Measurements from ENCODE around the gene CRAMP1.

The CRAMP1 gene

GRCh38 chr16:1601489-1601888, 10.7 kb upstream of the CRAMP1 start:
- no peak for DNase-seq

DNA sequence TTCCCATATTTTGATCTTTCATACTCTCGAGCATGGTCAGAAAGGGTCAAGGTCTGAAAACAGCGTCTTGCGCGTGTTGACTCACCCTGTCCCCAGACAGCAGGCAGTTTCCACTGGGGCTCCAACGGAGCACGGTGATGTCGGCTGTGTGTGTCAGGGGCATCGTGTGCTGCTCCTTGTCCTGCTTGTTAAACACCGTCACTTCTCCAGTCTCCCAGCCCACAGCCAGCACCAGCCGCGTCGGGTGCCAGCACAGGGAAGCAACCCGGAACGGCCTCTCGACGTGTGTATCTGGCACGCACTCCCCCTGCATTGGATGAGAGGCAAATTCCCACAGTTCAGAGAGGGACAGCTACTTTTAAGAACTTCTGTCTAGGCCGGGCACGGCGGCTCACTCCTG, 9.9 kb upstream of the CRAMP1 start:
- DNase-seq: no peak

DNA sequence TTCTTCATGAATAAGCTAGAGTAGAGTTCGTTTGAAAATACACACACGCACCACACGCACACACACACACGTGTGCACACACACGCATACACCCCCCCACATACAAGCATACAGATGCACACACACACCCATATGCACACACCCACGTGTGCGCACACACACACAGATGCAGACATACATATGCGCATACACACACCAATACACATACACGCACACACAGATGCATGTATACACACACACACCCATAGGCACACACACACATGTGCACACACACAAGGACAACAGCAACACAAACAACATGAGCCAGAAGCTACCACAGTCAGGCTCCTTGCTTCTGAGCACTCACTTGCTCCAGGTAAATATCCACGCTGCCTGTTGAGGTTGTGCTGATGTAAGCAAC, 5.4 kb upstream of the CRAMP1 start:
- DNase-seq: no peak

DNA sequence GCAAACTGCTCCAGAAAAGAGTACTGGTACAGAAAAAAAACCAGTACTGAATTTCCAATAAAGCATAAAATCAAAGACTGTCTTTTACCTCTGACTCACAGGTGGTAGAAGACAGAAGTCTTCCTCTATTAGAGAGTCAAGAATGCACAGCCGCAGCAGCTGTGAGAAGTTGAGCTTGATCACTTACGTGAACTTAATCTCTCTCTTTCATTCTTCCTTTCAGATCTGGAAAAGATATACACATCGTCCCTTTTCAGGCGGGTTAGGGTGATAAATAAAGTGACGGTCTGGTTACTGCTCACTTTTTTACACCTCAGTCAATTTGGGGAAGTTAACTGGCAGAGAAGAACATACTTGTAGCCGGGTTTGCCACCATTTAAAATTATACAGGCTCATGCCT, 4.2 kb upstream of the CRAMP1 start:
- DNase-seq: no peak

DNA sequence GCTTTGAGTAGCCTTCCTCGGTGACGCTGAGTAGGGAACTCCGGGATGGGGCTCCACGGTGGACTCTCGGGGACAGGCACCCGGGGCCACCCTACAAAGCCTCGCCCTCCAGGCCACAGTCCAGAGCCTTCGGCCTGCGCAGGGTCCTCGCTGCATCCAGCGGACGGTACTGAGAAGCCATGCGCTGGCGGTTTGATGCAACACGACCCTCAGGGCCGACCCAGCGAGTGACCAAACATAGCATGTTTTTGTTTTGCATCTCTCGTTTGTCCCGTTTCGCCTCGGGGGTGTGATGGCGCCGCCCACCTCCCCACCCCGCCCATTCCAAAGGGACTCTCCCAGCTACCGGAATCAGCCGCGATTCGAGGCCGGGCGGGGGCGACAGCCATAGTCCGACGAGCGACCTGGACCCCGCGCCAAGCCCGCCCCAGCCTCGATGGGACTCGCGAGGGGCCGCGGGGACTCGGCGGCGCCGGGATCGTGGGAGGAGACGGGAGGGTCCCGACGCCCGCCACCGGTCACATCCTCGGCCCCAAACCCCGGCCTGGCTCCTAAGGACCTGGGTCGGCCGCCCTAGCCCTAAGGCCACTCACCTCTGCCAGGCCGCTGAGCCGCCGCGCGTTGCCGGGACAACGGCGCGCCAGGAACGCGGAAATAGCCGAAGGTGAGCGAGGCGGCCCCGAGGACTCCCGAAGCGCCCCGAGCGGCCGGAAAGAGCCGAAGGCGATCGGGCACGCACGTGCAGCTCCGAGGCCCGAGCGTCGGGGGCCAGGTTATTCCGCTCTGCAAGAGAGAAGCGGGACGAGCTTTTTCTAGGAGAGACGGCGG, 1.9 kb upstream of the CRAMP1 start:
- peak; percentile 79 for DNase-seq

DNA sequence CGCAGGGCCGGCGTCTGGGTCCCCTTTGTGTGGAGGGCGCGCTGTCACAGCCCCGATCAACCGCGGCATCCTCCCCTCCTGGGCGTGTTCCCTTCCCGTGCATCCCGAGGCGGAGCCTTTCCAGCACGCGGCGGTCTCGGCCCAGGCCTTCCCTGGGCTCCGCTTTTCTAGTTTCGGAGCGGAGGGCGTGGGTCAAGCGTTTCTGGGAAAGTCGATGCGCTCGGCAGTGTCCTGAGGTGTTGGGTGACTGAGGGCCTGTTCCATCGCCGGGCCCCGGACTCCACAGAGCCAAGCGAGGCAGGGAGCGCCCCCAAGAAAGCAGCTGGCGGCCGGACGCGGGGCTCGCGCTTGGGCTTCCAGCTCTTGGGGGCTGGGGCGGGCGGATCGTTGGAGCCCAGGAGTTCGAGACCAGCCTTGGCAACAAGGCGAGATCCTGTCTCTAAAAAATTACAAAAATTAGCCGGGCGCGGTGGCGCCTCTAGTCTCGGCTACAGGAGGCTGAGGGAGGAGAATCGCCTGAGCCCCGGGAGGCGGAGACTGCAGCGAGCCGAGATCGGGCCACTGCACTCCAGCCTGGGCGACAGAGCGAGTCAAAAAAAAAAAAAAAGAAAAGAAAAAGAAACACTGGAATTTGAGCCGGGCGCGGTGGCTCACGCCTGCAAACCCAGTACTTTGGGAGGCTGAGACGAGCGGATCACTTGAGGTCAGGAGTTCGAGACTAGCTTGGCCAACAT, 1.1 kb upstream of the CRAMP1 start:
- DNase-seq: no peak

- no peak for DNase-seq
Observed at GRCh38 chr16:1613211-1613622, 1.1 kb downstream of the CRAMP1 start.

DNA sequence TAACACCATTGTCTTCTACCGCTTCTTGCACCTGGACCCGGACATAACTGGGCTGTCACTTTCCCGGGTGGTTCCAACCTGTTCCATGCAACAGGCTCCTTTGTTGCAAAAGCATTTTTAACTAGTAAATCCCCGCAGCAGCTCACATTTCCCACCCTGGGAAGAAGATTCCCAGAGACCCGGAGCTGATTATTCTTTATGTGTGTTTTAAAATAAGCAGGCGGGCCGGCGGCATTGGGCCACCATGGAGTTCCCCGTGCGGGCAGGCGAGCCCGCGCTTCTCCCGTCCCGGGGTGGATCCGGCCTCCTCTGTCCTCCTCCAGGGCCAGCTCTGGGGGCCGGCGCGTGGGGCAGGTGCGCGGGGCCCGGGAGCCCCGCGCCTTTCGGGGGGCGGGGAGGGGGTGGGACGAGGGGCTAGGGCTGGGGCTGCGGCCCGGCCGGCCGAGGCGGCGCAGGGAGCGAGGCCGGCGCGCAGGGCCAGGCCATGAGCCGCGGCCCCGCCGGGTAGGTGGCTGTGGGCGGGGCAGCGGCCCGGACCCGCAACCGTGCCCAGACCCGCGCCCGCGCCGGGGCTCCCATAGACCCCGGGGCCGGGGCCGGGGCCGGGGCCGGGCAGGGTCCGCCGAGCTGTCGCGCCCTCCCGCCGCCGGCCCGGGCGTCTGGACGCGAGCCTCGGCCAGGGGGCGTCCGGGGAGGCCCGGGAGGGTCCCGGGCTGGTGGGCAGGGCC, 1.7 kb downstream of the CRAMP1 start:
- no peak for DNase-seq

DNA sequence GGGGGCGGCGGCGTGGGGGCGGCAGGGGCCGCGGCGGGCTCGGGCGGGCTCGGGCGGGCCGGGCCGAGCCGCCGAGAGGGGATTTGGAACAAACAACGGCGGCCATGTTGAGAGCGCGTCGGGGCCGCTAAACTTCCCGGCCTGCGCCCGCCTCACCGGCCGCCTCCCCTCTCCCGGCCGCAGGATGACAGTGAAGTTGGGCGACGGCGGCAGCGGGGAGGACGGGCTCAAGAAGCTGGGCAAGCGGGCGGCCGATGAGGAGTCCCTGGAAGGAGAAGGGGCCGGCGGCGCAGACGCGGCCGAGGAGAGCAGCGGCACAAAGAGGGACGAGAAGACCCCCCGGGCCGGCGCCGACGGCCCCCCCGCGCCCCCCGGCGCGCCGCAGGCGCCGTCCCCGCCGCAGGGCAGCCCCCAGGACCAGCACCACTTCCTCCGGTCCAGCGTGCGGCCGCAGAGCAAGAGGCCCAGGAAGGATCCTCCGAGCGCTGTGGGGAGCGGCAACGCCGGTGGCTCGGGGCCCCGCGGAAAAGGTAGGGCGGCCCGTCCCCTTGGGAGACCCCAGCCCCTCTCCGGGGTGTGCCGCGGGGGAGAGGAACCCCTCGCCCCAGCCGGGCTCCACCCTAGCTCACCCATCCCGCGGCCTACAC, 2.4 kb downstream of the CRAMP1 start:
- DNase-seq: peak; percentile 23

GRCh38 chr16:1615761-1616160, 3.6 kb downstream of the CRAMP1 start:
- peak; percentile 52 for DNase-seq

DNA sequence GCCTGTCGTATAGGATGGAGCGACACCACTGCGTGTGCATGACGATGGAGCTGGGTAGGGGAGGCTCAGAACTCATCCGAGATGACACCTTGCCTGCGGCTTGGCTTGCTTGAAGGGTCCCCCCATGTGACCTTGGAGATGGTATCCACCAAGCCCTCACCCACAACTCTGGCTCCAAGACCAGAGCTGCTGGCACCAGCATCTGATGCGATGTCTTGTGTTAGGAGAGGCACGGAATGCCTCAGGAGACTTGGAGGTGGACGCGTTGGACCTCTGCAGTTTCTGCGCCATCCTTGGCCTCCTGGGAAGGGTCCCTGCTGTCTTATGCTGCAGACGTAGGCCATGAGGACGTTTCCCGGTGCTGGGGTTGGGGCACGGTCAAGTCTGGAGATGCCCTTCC, 7.8 kb downstream of the CRAMP1 start:
- no peak for DNase-seq

DNA sequence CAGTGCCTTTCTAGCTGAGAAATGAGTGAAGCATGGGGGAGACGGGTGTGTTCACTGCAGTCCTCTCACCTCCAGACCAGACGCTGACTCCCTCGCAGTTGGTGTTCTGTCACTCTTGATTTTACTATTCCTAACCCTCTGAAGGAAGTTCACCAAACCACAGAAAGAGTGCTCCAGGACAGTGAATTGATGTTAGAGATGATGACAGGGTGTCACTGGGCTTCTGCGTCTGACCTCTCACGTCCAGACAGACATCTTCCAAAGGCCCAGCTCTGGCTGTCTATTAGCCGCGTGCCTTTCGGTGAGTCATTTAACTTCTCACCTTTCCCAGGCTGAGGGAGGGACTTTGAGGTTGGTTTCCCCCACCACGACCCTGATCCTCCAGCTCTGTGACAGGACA, 8.2 kb downstream of the CRAMP1 start:
- no peak for DNase-seq

GRCh38 chr16:1621851-1622250, 9.7 kb downstream of the CRAMP1 start:
- DNase-seq: no peak

DNA sequence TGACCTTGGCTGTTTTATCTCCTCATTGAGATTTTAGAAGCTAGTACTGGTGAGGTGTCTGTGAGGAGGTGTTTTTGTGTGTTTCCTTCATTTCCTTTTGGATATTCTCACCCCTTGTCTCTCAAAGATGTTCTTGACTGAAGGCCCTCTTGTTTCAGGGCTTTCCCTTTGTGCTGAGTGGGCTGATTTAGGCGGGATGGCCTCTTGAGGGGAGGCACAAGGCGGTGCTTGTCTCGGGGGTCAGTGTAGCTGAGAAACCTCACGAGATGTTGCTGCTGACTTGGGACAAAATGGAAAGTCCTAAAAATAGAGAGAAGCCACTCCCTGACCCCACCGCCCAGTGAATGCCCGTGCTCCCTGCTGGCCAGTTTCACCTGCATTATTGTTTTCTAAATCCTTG, 14.2 kb downstream of the CRAMP1 start:
- DNase-seq: no peak

- DNase-seq: no peak
Observed at GRCh38 chr16:1626776-1627175, 14.6 kb downstream of the CRAMP1 start.

DNA sequence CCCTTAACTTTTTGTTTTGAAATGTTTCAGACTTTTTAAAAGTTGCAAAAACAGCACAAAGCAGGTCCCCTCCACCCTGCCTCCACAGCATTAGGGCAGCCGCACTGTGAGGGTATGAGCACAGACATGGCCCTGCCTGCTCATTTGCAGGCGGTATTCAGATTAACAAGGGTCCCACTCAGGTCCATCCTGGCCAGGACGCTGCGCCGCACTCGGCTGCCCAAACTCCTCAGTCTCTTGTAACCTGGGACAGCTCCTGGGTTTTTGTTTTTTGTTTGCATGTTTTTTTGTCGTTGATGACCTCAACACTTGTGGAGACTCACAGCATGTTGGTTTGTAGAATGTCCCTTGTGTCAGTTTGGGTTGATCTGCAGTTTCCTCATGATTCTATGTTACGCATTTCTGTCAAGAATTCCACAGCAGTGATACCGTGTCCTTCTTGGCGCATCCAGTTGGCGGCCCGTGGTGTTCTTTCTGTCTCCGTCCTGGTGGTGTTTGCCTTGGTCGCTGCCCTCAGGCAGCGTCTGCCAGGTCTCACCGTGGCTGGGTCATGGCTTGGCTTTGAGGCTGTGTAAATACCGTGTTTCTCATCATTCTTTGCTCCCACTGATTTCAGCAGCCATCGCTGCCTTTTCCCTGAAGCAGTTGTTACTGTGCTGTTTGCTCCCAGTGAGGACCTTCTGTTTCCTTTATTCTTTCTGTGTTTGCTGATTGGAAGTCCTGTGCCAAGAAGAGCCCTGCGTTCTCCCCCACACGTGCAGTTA, 18.5 kb downstream of the CRAMP1 start:
- DNase-seq: no peak

DNA sequence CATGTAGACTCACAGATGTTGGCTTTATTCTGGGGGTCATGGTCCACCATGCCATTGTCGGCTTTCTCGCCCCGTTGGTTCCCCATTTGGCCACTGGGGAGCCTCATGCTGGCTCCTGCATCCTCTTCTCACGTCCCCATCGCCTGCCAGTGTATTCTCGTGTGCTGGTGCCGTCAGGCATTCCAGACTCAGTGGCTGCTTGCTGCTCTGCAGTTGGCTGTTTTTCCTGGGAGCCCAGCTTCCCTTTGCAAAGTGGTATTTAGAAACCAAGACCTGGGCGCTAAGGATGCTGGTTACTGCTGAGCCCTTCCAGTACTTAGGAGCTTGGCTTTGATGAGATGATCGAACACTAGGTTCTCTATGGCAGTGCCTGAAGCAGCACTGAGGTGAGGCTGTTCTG, 19.1 kb downstream of the CRAMP1 start:
- no peak for DNase-seq

DNA sequence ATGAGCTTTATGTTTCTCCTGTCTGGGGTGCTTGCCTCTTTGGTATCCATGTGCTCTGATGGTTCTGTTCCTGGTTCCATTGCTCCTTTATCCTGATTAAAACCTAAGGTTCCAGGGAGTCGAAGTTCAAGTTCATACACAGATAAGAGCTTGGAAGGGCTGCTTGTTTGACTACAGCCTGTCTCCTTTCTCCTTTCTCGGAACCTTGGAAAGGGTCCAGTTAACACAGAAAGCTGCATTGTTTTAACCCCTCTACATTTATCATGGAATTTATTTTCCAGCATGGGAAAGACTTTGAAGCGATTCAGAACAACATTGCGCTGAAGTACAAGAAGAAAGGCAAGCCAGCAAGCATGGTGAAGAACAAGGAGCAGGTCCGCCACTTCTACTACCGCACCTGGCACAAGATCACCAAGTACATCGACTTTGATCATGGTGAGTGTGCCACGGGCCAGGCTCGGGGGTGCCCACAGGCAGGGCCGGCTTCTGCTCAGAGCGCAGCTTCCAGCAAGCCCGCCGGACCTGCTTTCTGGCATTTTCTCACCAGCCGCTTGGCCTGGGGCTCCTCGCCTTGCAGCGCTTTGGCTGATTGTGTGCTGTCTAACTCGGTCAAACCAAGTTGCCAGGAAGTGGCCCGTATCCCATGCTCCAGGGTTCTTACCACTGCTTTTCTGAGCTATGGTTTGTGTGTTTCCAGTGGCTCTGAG, 19.9 kb downstream of the CRAMP1 start:
- no peak for DNase-seq

DNA sequence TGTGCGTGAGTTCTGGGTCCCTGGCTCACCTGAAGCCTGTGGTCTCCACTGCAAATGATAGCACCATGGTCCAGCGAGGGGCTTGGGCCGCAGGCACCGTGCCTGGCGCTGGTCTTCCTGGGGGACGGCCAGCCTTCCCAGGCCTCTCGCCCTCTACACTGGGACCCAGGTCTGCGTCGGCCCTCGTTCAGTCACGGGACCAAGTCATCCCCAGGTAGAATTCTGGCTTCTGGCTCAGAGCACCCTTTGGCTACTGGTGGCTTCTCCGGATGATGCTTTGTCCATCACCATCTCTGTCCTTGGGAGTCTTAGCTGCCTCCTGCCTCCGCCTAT, 20.4 kb downstream of the CRAMP1 start:
- no peak for DNase-seq

GRCh38 chr16:1633310-1633709, 21.1 kb downstream of the CRAMP1 start:
- no peak for DNase-seq

- no peak for DNase-seq
Observed at GRCh38 chr16:1634541-1634940, 22.4 kb downstream of the CRAMP1 start.

GRCh38 chr16:1635070-1635469, 22.9 kb downstream of the CRAMP1 start:
- DNase-seq: no peak

Data from fibroblast of skin of abdomen (primary cell).